Adrenal gland (tissue), 5 donors: Measurements from ENCODE around the gene RAC3.

Experiments used
- CTCF ChIP-seq, 6 experiments: fragments of 450-650 bp in 4 of 6; fragments of 200-600 bp in 2 of 6; sonication (generic) in 1 of 6; IDR thresholded peaks; 1 replicate in 5 of 6; 2 replicates in 1 of 6; pipeline versions ENCODE4 v1.5.1 to v1.8.0; 2016 to 2021; ENCODE audit warnings: antibody characterized with exemption in 6 of 6, mild to moderate bottlenecking in 2 of 6, moderate library complexity in 1 of 6
- POLR2A ChIP-seq, 2 donors: fragments of 450-650 bp; IDR thresholded peaks; one replicate each; pipeline ENCODE4 v1.6.1; 2017; ENCODE audit warnings: antibody characterized with exemption in 2 of 2, mild to moderate bottlenecking in 2 of 2, moderate library complexity in 1 of 2
- donor health status: DM: no; HTN: no; CAD: no.

DNA sequence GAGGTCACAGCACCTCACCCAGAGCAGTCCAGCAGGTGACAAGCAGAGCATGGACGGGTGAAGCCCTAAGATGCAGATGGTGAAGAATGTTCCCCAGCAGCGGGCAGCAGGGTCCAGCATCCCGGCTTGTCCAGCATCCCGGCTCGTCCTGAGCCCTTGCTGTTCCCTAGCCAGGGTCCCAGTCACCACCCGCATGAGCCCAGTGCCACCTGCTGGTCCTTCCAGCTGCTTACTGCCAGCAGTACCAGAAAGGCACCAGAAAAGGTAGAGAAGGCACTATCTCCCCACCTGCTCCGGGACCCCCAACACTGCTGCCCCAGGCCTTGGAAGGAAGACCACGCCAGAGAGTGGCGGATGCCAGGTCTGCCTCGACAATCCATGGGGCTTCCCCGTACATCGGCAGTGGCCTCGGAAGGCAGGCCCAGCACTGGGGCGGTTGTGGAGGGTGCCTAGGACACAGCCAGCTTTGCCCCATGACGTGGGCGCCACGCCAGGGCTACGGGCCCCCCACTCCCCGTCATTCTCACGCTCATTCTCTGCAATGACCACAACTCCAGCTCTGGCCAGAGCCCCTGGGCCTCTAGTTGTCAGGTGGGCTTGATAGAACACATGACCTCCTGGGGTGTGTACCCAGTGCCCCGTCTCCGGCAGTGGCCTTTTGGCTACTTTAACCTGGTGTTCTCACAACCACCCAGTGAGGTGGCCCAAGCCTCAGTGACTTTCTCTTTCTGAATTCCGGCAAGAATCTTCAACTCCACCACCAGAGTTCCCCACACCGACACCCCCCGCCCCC lies 10.2 kb upstream of the RAC3 start:
- TF ChIP-seq CTCF (IDR thresholded peaks at IDR 0.05) = peak; percentile 49 to 92 (median 90)
- TF ChIP-seq POLR2A (IDR thresholded peaks at IDR 0.05) = no peak
